ENCODE measurements around the gene SP3.

Gene SP3

DNA sequence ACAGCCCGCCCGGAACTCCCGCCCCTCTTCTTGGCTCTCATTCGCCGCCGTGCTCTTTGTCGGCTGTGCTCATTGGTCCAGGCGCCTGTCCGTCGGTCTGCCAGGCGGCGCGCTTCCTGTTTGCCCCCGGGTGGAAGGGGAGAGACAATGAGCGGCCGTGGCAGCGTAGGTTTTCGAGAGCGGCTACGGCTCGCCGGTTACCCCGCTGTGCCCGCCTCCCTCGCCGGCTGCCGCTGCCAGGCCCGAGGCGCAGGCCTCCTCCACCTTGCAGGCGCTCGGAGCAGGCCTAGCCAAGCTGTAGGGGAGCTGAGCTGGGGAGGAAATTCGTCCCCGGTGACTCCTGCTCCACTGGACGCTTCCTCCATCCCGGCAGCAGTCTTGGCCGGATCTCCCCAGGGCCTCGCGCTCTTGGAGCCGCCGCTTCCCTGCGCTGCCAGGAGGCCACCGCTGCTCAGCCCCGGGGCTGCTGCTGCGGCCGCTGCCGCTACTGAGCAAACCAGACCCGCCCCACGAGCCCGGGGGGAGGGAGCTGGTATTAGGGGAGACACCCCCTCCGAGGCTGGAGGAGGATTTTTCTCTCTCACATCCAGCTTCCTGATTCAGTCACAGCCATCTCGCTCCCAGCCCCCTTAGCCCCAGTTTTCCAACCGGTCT is at the start of gene SP3:
SP3 (minus strand) TSS at position 2 of the 654 bp plus-strand sequence. CDS start 202 bp downstream, outside the sequence.
- peak; percentile 97 for FAIRE-seq
- DNase-seq (ENCODE audit: extremely low spot score, insufficient read length, low read depth), result peak; percentile 98

DNA sequence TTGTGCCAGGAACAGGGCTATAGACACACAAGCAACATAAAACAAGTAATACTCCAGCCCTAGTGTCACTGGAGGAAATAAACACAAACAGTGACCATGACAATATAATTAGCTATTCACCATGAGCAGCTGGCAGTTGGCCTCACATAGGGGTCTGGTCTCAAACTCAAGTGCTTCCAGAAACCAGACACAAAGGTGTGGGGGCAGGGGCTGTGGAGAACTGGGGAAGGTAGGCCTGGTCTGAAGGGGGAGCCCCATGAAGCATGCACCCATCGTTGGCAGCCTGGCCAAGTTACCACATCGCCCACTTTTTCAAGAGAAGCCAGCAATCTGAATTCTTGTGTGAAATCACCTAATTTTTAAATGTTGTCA is 49.5 kb upstream of the SP3 start:
- no peak for DNase-seq (ENCODE audit: extremely low spot score, insufficient read length, low read depth)
- no peak for FAIRE-seq

DNA sequence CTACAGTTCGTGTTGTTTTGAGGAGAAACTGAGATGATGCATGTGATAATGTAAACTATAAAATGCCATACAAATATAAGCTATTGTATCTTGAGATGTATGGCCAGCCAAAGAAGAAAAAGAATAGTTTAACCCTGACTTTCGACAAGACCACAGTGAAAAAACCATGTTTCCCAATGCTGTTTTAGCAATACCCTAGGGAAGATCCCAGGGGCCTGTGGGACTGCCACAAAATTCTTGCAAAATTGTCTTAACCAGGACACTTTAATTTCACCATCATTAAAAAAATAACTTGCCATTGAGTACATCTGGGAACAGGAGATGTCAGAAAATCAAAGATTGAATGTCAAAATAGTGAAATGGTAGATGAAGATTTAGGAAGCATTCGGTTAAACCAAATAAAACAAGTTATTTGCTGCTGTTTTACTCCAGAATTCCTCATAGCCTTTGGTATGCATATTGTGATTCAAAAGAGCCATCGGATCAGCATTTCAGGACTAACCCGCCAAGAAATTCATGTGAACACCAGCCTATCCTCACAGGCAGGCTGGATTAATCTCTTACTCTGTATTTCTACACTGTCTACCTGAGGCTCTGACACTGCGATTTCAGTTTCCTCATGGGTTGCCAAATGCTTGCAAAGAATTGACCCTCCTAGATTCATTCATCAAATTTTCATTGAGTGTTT is 49.0 kb upstream of the SP3 start:
- no peak for FAIRE-seq
- DNase-seq (ENCODE audit: extremely low spot score, insufficient read length, low read depth), result no peak

DNA sequence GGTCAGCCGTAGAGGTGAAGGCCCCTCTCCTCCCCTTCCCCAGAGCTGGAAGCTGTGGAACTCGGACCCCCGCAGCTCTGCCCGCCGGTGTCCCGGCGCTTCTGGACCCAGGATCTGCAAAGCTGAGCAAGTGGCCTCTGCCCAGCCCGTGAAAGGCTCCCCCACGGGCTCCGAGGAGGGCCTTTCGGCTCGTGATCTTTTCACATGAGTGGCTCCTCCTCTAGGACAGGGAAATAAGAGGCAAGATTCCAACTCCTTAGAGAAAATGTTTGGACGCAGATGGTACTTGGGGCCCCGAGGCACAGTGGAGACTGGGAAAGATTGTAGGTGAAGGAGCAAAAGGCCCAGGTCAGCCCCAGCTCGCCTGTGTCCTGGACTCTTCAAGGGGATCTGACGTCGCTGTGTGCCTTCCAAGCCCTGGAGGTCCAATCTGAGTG is 48.2 kb upstream of the SP3 start:
- no peak for FAIRE-seq
- DNase-seq (ENCODE audit: extremely low spot score, insufficient read length, low read depth), result no peak

DNA sequence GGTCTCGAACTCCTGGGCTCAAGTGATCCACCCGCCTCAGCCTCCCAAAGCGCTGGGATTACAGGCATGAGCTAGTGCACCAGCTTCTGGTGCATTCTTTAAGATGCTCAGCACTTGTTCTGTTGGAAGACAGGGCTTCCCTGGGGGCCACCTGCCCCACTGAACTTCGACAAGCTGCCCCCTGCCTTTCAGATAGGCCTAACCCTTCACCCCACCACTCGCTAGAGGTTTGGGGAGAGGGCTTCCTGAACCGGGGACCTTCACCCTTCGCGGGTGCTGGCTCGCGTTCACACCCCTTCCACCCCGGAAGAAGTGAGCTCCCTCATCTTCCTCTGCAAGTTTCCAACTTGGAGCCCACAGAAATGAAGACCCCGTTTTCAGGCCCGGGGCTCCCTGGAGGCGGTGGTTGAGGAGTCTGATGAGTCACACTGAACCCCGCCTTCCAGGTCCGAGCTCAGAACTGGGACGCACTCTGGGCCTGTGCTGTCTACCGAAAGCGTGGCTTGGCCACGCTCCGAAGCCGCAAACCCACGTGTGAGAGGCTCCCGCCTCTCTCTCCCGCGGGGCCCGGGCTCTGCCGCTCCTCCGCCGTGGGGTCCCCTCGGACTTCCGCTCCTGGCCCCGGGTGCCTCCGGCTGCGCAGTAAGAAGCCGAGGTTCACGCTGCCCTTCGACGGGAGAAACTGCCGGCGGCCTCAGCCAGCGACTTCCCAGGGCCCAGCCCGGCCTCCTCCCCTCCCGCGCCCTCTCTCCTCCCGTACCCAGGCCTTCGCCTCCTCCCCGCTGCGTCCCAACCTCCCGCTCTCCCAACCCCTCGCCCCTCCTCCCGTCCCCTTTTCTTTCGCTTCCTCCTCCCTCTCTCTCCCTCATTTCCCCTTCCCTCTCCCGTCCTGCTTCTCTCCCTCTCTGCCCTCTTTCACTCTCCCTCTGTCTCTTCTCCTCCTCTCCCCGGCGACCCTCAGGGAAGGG is 47.5 kb upstream of the SP3 start:
- peak; percentile 45 for DNase-seq (ENCODE audit: extremely low spot score, insufficient read length, low read depth)

DNA sequence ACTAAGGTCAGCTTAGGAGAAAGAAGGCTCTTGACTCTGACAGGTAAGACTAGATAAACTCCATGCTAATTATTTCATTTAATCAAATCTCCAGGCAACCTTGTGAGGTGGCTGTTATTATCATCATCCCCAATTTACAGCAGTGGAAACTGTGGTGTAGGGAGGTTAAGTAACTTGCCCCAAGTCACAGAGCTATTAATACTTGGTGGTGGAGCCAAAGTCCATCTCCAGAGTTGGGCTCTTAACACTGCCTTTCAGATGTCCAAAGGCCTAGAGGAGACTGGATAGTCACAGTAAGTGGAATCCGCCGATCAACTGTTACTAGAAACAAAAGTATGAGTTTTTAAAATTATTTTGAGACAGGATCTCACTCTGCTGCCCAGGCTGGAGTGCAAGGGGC is 46.6 kb upstream of the SP3 start:
- DNase-seq (ENCODE audit: extremely low spot score, insufficient read length, low read depth), result no peak
- FAIRE-seq, result no peak

More for the DNA sequence above, 47.5 kb upstream of the SP3 start:
- no peak for FAIRE-seq

DNA sequence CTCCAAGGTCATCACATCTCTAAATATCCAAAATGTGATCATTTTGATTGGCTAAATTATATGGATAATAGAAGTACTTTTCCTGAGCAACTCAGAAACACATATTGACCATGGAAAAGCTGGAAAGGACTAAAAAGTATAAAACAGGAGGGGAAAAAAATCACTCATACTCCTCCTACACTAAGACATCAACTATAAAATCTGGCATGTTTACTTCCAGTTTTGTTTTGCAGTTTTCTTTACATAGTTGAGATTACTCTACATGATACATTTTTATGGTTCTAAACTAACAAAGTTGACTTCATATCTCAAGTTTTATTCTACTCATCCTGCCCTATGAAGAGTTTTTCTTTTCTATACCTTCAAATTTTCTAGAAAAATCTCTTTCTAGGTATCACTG is 46.0 kb upstream of the SP3 start:
- no peak for FAIRE-seq
- DNase-seq (ENCODE audit: extremely low spot score, insufficient read length, low read depth), result no peak

DNA sequence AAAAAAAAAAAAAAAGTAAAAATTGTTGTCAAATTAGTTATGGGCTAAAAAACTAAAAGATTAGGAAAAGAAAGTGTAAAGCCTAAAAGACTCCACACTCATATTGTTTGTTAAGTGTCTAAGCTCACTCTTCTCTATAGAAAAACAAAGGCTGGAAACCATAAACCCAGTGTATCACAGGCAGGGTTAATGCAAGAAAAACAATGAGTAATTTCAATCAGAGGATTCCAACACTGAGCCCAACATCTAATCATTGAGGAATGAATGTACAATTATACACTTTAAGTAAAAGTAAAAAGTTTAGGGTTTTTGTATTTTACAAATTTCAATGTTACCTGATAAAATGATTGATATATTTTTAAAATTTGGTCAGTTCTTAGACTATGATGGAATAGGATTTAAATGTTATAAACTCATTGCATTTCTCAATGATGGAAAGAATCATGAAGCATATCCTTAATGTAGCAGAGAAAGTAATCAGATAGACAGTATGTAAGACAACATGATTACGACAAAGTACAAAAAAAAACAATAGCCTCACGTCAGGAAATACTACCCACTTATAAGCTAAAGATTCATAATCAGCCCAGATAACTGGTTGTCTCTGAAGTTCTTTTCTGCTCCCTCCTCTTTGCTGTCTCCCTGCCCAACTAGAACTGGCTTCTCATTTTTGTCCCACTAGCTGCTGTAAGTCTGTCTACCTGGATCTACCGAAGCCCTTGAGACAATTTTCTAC is 44.5 kb upstream of the SP3 start:
- no peak for DNase-seq (ENCODE audit: extremely low spot score, insufficient read length, low read depth)
- FAIRE-seq, result no peak

DNA sequence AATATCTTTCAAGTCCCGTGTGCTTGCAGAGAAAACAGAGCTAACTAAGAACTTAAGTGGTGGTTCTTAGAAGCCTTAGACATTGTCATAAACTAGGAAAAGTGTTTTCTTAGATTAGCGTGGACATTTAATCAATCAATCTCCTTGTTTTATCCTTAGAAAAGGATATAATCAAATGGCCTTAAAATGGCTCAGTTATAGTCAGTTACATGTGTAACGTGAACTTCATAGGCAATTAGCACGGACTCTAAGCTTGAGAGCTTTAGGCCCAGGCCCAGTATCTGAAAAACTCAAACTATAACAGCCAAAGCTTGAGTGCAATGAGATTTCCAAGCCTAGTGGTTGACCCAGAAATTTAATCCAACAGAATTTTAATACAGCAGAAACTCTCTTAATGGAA is 43.5 kb upstream of the SP3 start:
- no peak for DNase-seq (ENCODE audit: extremely low spot score, insufficient read length, low read depth)
- FAIRE-seq, result no peak

DNA sequence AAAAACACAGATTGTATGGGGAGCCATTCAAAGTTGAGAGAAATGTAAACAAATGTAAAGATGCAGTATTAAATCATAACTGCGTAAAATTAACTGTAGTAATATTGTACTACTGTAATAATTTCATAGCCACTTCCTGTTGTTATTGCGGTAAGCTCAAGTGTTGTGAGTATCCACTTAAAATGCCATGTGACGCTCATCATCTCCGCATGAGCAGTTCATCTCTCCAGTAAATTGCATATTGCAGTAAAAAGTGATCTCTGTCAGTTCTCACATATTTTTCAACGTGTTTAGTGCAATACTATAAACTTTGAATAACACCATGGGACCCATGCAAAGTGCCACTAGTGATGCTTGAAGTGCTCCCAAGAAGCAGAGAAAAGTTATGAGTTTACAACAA is 41.8 kb upstream of the SP3 start:
- FAIRE-seq (no peak), DNase-seq (ENCODE audit: extremely low spot score, insufficient read length, low read depth) (no peak)

DNA sequence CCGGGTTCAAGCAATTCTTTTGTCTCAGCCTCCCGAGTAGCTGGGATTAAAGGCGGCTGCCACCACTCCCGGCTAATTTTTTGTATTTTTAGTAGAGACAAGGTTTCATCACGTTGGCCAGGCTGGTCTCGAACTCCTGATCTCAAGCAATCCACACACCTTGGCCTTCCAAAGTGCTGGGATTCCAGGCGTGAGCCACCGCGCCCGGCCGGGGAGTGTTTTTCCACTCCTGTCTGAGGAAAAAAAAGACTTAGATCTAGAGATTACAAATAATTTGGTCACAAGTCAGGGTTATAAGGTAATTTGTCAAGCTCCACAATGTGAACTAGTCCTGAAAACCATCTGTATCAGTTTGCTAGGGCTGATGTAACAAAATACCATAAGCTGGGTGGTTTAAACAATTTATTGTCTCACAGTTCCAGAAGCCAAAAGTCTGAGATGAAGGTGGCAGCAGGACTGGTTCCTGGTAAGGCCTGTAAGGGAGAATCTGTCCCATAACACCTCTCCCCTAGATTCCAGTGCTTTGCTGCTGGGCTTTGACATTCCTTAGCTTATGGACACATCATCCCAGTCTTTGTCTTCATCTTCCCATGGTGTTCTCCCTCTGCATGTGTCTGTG is 40.7 kb upstream of the SP3 start:
- DNase-seq (ENCODE audit: extremely low spot score, insufficient read length, low read depth) (no peak), FAIRE-seq (no peak)

DNA sequence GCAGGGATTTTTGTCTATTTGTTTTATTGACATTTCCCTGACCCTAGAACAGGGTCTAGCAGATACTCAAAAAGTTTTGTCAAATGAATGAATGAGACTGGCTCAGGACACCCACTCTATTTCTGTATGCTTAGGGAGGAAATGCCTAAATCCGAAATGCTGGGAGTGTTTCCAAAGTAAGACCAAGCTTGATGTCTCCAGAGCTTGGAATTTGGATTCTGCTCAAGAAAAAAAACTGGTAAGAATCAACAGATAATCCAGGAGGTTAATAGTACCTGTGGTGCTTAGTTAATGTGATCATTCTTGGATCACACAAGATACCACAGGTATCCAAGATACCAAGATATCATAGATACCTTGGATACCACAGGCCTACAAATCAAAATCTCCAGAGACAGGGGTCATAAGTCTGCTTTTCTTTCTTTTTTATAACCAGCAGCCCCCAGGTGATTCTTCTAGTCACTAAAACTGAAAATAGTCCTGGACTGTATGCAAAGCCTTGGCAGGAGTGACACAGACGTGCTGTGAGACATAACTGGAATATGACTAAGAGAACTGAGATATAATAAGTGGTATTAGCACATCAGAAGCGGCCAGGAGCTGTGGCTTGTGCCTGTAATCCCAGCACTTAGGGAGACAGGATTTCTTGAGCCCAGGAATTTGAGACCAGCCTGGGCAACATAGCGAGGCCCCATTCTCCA is 39.9 kb upstream of the SP3 start:
- DNase-seq (ENCODE audit: extremely low spot score, insufficient read length, low read depth) (no peak), FAIRE-seq (no peak)

DNA sequence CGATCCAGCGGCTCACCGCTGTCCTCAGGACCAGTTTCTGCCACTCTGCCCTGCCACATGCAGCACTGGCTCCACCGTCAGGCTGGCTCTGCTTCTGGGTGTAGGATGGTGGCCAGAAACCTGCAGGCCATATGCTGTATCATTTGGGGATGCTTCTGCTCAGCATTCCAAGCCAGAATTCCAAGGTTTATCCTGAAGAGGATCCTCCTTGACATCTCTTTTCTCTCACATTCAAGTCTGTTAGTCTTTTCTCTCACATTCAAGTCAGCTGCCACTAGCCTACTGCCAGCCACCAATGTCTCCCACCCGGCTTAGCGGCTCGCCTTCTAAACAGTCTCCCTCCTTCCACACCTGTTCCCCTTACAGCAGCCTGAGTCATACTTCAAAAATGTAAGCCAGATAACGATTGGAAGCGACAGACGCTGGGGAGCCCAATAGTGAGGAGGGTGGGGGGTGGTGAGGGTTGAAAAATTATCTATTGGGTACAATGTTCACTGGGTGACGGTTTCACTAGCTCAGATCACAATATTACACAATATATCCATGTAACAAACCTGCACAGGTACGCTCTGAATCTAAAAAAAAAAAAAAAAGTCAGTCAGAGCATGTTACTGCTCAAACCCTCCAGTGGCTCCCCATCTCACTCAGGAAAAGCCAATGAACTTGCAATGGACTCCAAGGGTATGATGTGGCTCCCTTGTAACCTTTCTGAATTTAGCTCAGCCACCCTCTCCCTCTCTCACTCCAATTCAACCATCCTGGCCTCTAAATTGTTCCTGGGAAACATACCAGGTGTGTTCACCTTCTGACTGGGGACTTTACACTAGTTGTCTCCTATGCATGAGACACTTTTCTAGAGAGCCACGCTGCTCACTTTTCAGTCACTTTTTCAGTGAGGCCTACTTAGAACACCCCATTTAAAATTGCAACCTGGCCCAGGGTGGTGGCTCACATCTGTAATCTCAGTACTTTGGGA is 38.8 kb upstream of the SP3 start:
- FAIRE-seq, result no peak
- no peak for DNase-seq (ENCODE audit: extremely low spot score, insufficient read length, low read depth)

DNA sequence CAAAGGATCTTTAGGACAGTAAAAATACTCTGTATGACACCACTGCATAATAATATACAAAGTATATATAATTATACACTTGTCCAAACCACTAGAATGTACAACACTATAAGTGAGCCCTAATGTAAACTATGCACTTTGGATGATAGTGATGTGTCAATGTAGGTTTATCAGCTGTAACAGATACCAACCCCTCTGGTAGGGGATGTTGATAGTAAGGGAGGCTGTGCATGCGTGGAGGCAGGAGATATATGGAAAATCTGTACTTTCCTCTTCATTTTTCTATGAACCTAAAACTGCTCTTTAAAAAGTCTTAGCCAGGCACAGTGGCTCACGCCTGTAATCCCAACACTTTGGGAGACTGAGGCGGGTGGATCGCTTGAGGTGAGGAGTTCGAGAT is 37.5 kb upstream of the SP3 start:
- FAIRE-seq (no peak), DNase-seq (ENCODE audit: extremely low spot score, insufficient read length, low read depth) (no peak)

DNA sequence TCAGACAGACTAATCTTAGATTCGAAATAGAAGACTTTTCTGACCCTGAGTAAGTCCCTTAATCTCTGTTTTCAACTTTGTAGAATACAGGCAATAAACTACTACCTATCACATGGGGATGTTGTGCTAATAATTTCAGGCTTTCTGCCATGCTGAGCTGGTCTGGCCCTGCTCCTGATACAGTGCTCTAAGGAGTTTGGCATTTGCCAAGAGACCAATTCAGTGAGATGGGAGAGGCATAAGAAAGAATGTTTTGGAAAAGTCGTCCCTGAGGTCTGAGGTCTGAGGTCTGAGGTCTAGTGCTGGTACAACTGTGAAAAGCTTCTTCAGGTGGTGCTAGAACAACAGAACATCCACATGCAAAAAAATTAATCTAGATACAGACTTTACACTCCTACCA is 35.9 kb upstream of the SP3 start:
- FAIRE-seq (no peak), DNase-seq (ENCODE audit: extremely low spot score, insufficient read length, low read depth) (no peak)

DNA sequence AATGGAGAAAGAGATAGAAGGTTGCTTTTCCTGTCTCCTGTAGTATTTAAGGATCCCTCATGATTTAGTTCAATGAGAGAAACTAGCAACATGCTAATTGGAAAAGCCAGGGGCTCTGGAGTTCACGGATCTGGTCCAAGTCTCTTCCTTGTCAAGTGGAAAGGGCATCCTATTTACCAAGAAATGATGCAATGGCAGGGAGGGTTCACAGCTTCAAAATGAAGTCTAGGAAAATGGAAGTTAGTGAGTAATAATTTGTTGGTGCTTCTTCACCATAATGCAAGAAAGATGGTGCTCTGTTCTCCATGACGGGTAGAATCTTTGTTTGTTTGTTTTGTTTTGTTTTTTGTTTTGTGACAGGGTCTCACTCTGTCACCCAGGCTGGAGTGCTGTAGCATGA is 34.6 kb upstream of the SP3 start:
- FAIRE-seq (no peak), DNase-seq (ENCODE audit: extremely low spot score, insufficient read length, low read depth) (no peak)

DNA sequence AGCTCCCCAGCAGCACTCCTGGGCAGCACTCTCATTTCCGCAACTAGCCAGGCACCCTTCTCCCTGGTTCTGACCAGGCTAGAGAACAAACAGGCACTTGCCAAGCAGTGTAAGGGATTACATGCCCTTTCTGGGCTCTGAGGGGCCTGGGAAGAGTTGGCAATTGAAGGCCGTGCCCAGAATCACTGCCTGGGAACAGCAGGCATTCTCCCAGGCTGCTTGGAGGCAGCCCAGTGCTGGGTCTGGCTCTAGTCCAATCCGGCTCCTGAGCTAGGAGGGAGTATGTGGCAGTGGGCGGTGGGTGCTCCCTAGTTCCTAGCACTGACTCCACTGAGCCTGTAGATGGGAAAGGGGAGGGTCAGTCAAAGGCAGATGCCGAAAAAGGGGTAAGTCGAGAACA is 34.1 kb upstream of the SP3 start:
- FAIRE-seq (no peak), DNase-seq (ENCODE audit: extremely low spot score, insufficient read length, low read depth) (no peak)

DNA sequence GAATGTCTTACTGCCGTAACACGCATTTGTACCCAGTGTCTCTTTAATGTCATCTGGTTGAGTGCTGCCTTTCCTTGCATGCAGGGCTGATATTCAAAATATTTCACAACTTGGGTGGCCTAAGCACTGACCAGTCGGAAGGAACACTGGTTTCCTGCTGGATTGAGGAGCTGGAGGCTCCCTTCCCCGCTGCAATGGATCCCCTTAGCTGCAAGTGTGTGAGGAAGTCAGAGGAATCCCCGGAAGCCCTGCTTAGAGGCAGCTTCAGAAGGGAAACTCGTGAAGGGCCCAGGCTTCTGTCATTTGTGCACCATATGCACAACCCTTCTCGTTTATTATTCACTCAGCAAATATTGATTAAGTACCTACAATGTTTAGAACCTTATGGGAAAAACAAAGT is 33.2 kb upstream of the SP3 start:
- FAIRE-seq (no peak), DNase-seq (ENCODE audit: extremely low spot score, insufficient read length, low read depth) (no peak)

All from GM18507 (cell line).